Umbilical cord (tissue), 2 donors: Measurements from ENCODE around the gene NARF. TPM values are rescaled to one million over a fixed set of nuclear protein-coding genes. Genes with fewer than 3 reads are reported as not detected.
"Not testable (repeated sequence)": the region's sequence is repeated elsewhere in the genome, so short reads cannot be mapped to it uniquely, and the experiment has no call there.

Experiments
- DNase-seq: peaks from one replicate; pipeline ENCODE4 v3.0.0-alpha.2; 2015; ENCODE audit warnings: low spot score
- total RNA-seq: library from RNA; depleted of rRNA; stranded (reverse); fragments of >200 nt; gene quantifications from one replicate; pipeline ENCODE4 v1.2.3, GENCODE V29; 2014; ENCODE audit warnings: low replicate concordance; ENCODE audit not compliant: insufficient read depth

Gene NARF
- 39.7 TPM for total RNA-seq

GRCh38 chr17:82458179-82458884 lies at the start of gene NARF:
NARF (plus strand) TSS chr17:82458741; CDS start chr17:82458804, 63 bp downstream.
- peak; percentile 99 for DNase-seq

GRCh38 chr17:82408938-82409318 lies 49.6 kb upstream of the NARF start:
- DNase-seq, result no peak

GRCh38 chr17:82410014-82410716 lies 48.4 kb upstream of the NARF start:
- DNase-seq, result no peak

GRCh38 chr17:82411396-82412053 lies 47.0 kb upstream of the NARF start:
- no peak for DNase-seq

GRCh38 chr17:82412081-82412480 lies 46.5 kb upstream of the NARF start:
- not testable (repeated sequence) for DNase-seq

- DNase-seq, result no peak
These were observed 45.7 kb upstream of the NARF start for GRCh38 chr17:82412535-82413520.

GRCh38 chr17:82414548-82415281 lies 43.8 kb upstream of the NARF start:
- DNase-seq, result peak; percentile 74

- DNase-seq, result no peak
These were observed 43.2 kb upstream of the NARF start for GRCh38 chr17:82415336-82415735.

GRCh38 chr17:82415786-82416185 lies 42.8 kb upstream of the NARF start:
- DNase-seq, result no peak

GRCh38 chr17:82416264-82416663 lies 42.3 kb upstream of the NARF start:
- no peak for DNase-seq

- DNase-seq, result no peak
These were observed 41.8 kb upstream of the NARF start for GRCh38 chr17:82416771-82417170.

GRCh38 chr17:82418001-82418986 lies 40.2 kb upstream of the NARF start, which contains the start of the genes HEXD and OGFOD3:
HEXD (plus strand) TSS chr17:82418347; CDS start chr17:82419800, 1,453 bp downstream.
OGFOD3 (minus strand) TSS chr17:82418586; CDS start chr17:82418485, 101 bp downstream.
- peak; percentile 90 for DNase-seq

- no peak for DNase-seq
These were observed 39.0 kb upstream of the NARF start for GRCh38 chr17:82419540-82419939.

GRCh38 chr17:82424001-82424862 lies 34.3 kb upstream of the NARF start:
- DNase-seq, result no peak

GRCh38 chr17:82424863-82425159 lies 33.7 kb upstream of the NARF start:
- DNase-seq, result no peak

GRCh38 chr17:82428546-82428945 lies 30.0 kb upstream of the NARF start:
- no peak for DNase-seq

GRCh38 chr17:82429824-82430223 lies 28.7 kb upstream of the NARF start:
- DNase-seq, result no peak

- DNase-seq, result no peak
These were observed 26.5 kb upstream of the NARF start for GRCh38 chr17:82432017-82432416.
